Neuronal stem cell (in vitro differentiated cells): ENCODE results near the gene SPATS2L. TPM values are rescaled to one million over a fixed set of nuclear protein-coding genes. Genes with fewer than 3 reads are reported as not detected.

Source experiments
- DNase-seq: peaks from one replicate; pipeline ENCODE4 v3.0.0-alpha.2; 2013; ENCODE audit warnings: low spot score
- H2AFZ ChIP-seq: one replicate; pipeline ENCODE4 v1.6.1; 2013; ENCODE audit warnings: mild to moderate bottlenecking, low read length, inconsistent platforms
- H2AK5ac ChIP-seq: 2 replicates; pipeline ENCODE4 v1.6.1; 2013; ENCODE audit warnings: low read depth, mild to moderate bottlenecking, inconsistent platforms, low read length, moderate library complexity, mixed read lengths
- H2BK120ac ChIP-seq: 2 replicates; pipeline ENCODE4 v1.6.1; 2013; ENCODE audit warnings: low read depth, mild to moderate bottlenecking, inconsistent platforms, low read length, moderate library complexity, mixed read lengths
- H2BK12ac ChIP-seq: one replicate; pipeline ENCODE4 v1.6.1; 2013; ENCODE audit warnings: low read length, inconsistent platforms
- H2BK15ac ChIP-seq: 2 replicates; pipeline ENCODE4 v1.6.1; 2013; ENCODE audit warnings: mild to moderate bottlenecking, low read length, inconsistent platforms, mixed read lengths
- H2BK5ac ChIP-seq: one replicate; pipeline ENCODE4 v1.6.1; 2013; ENCODE audit warnings: inconsistent platforms, mild to moderate bottlenecking, low read length, moderate library complexity
- H3K14ac ChIP-seq: one replicate; pipeline ENCODE4 v1.6.1; 2013; ENCODE audit warnings: low read length, inconsistent platforms
- H3K18ac ChIP-seq: 2 replicates; pipeline ENCODE4 v1.6.1; 2013; ENCODE audit warnings: low read length, inconsistent platforms
- H3K23ac ChIP-seq: 2 replicates; pipeline ENCODE4 v1.6.1; 2013; ENCODE audit warnings: low read depth, mild to moderate bottlenecking, mixed read lengths, low read length, inconsistent platforms; ENCODE audit not compliant: poor library complexity
- H3K27ac ChIP-seq: replicated peaks from 3 replicates; pipeline ENCODE4 v1.5.1; 2013; ENCODE audit warnings: low read length, inconsistent platforms
- H3K27me3 ChIP-seq, 3 experiments: 2 replicates each; pipeline ENCODE4 v1.6.1; 2013; ENCODE audit warnings: low read length in 3 of 3, mild to moderate bottlenecking in 2 of 3, inconsistent platforms in 1 of 3, low read depth in 1 of 3, mixed read lengths in 1 of 3, moderate library complexity in 1 of 3; ENCODE audit not compliant: control insufficient read depth in 3 of 3, insufficient read depth in 3 of 3
- H3K36me3 ChIP-seq, 2 donors: replicated peaks in 1 of 2; 2 replicates each; pipeline ENCODE4 v1.6.1; 2013; ENCODE audit warnings: low read length in 2 of 2; ENCODE audit not compliant: control insufficient read depth in 2 of 2, insufficient read depth in 2 of 2
- H3K4ac ChIP-seq: 2 replicates; pipeline ENCODE4 v1.6.1; 2013; ENCODE audit warnings: inconsistent platforms, mild to moderate bottlenecking, low read length, moderate library complexity
- H3K4me1 ChIP-seq, 2 donors: 1 replicate in 1 of 2; 2 replicates in 1 of 2; pipeline ENCODE4 v1.6.1; 2013; ENCODE audit warnings: low read length in 2 of 2, low read depth in 1 of 2; ENCODE audit not compliant: control insufficient read depth in 2 of 2, insufficient read depth in 1 of 2
- H3K4me2 ChIP-seq: one replicate; pipeline ENCODE4 v1.6.1; 2013; ENCODE audit warnings: mild to moderate bottlenecking, low read length, inconsistent platforms; ENCODE audit not compliant: insufficient read depth, poor library complexity, severe bottlenecking
- H3K4me3 ChIP-seq, 2 donors: 2 replicates each; pipeline ENCODE4 v1.5.1; 2013; ENCODE audit warnings: low read length in 2 of 2, mild to moderate bottlenecking in 2 of 2, inconsistent platforms in 1 of 2, moderate library complexity in 1 of 2
- H3K79me1 ChIP-seq: one replicate; pipeline ENCODE4 v1.6.1; 2013; ENCODE audit warnings: low read depth, mild to moderate bottlenecking, inconsistent platforms, low read length, moderate library complexity
- H3K9ac ChIP-seq: one replicate; pipeline ENCODE4 v1.6.1; 2013; ENCODE audit warnings: mild to moderate bottlenecking, low read depth, low read length, inconsistent platforms; ENCODE audit not compliant: poor library complexity
- H3K9me3 ChIP-seq, 2 donors: replicated peaks in 1 of 2; 2 replicates each; pipeline versions ENCODE3 to v1.6.1; 2013; ENCODE audit warnings: low read length in 2 of 2, mild to moderate bottlenecking in 2 of 2, inconsistent platforms in 1 of 2, low read depth in 1 of 2, mixed read lengths in 1 of 2, moderate library complexity in 1 of 2; ENCODE audit not compliant: control insufficient read depth in 2 of 2, insufficient read depth in 1 of 2
- H4K8ac ChIP-seq: one replicate; pipeline ENCODE4 v1.6.1; 2013; ENCODE audit warnings: low read depth, mild to moderate bottlenecking, inconsistent platforms, low read length, moderate library complexity
- H4K91ac ChIP-seq: one replicate; pipeline ENCODE4 v1.6.1; 2013; ENCODE audit warnings: low read length, low read depth, mild to moderate bottlenecking, inconsistent platforms; ENCODE audit not compliant: poor library complexity
- WGBS, 2 donors: extraction: QIAGEN DNeasy Blood & Tissue Kit; methylation state at CpG; one replicate each; pipeline ENCODE4 v1.1.7; 2013; ENCODE audit warnings: missing lambda C conversion rate in 2 of 2, mixed read lengths in 1 of 2; ENCODE audit not compliant: insufficient read length in 2 of 2, insufficient replicate concordance in 1 of 2; ENCODE audit errors: extremely low coverage in 2 of 2; 5-methylcytosine and 5-hydroxymethylcytosine counted together
- polyA plus RNA-seq, 2 experiments: library from polyadenylated mRNA; stranded (reverse); fragments of 200-250 nt; gene quantifications; one replicate each; pipeline ENCODE4 v1.2.3, GENCODE V29; 2013

SPATS2L gene, protein sequence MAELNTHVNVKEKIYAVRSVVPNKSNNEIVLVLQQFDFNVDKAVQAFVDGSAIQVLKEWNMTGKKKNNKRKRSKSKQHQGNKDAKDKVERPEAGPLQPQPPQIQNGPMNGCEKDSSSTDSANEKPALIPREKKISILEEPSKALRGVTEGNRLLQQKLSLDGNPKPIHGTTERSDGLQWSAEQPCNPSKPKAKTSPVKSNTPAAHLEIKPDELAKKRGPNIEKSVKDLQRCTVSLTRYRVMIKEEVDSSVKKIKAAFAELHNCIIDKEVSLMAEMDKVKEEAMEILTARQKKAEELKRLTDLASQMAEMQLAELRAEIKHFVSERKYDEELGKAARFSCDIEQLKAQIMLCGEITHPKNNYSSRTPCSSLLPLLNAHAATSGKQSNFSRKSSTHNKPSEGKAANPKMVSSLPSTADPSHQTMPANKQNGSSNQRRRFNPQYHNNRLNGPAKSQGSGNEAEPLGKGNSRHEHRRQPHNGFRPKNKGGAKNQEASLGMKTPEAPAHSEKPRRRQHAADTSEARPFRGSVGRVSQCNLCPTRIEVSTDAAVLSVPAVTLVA
- polyA plus RNA-seq (2013, experiment 1 of 2) = 34.9 TPM
- polyA plus RNA-seq (2013, experiment 2 of 2) = 35.6 TPM

DNA sequence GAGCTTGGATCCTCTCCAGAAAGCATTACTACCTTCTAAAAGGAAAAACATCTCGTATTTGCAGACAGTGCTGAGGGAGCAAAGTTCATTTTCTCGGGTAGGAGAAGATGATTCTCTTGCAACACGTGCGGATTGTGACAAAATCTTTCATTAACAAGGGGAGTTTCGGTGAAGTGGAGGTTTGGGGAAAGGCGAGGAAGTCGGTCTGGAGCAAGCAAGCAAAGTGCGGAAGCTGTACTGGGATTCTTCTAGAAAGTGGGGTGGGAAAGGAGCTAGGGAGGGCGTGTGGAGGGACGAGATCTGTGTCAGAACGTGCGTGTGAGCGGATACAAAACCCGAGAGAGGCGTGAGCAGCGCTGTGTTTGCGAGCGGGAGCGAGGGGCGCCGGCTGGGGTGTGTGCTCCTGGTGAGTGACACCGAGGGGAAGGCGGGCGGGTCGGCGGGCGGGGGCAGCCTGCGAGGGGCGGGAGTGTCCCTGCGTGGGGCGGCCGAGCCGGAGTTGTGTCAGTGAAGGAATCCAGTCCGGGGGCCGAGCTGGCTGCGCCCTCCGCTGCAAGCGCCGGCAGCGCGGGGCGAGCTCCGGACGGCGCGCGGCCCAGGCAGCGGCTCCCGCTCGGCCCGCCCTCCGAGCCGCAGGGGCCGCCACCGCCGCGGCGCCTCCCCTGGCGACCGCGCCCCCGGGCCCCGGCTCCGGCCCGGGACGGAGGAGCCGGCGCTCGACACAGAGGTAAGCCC lies at the start of gene SPATS2L:
TSS of gene SPATS2L (plus strand) at position 498 of the 735 bp plus-strand sequence. CDS start 82,552 bp downstream, outside the sequence.
- no peak within 1 kb of the TSS for H3K27ac ChIP-seq
- H2AFZ ChIP-seq = peak within 1 kb of the TSS; percentile 91
- peak within 1 kb of the TSS; percentile 38 for H2AK5ac ChIP-seq
- peak within 1 kb of the TSS; percentile 74 to 95 for H3K4me3 ChIP-seq
- peak within 1 kb of the TSS; percentile 67 for H2BK5ac ChIP-seq
- H3K23ac ChIP-seq = no peak within 1 kb of the TSS
- H3K9ac ChIP-seq = peak within 1 kb of the TSS; percentile 90
- peak within 1 kb of the TSS; percentile 77 for H2BK12ac ChIP-seq
- H3K79me1 ChIP-seq = no peaks in the 10 kb centered on the region
- peaks cover 6 to 23% of the 10 kb centered on the region in 2 donors for H3K4me1 ChIP-seq
- H3K27me3 ChIP-seq = peaks cover 0 to 6% (median 0%) of the 10 kb centered on the region in 3 experiments
- H4K91ac ChIP-seq = no peak within 1 kb of the TSS
- peak within 1 kb of the TSS; percentile 33 for H2BK15ac ChIP-seq
- H3K18ac ChIP-seq = peak within 1 kb of the TSS; percentile 96
- no CpG with 5 or more reads among the region's 69 CpGs for WGBS, 2 donors
- peak; percentile 45 for DNase-seq
- peak within 1 kb of the TSS; percentile 90 for H3K4me2 ChIP-seq
- H3K9me3 ChIP-seq = no peaks in the 10 kb centered on the region
- peak within 1 kb of the TSS; percentile 61 for H2BK120ac ChIP-seq
- peak within 1 kb of the TSS; percentile 59 for H3K14ac ChIP-seq
- no peak within 1 kb of the TSS for H3K4ac ChIP-seq
- peak within 1 kb of the TSS; percentile 55 for H4K8ac ChIP-seq
- no peaks in the 10 kb centered on the region for H3K36me3 ChIP-seq

DNA sequence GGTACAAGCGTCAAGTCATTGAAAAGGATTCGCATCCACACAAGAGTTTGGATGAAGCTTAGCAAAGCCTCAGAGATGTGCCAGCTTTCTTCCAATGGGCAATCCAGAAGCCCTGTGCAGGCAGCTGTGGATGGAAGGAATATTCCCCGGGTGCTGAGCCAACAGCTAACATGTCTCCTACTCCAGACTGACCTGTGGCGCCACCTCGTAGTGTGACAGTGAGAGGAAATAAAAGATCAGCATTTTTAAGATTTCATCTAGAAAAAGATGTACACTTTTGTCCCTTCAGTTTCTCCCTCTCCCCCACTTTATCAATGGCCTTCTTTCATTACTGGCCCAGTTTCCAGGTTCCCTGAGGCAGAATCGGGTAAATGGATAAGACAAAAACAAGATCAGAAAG lies 48.9 kb upstream of the SPATS2L start:
- Histone ChIP-seq H3K79me1 (peaks cover 2% of the 10 kb centered on the region), H3K27me3 (peaks cover 0 to 6% (median 0%) of the 10 kb centered on the region in 3 experiments), H3K36me3 (no peaks in the 10 kb centered on the region), H3K27ac (no peak overlapping the region), H3K4ac (no peak overlapping the region), H2AK5ac (no peak overlapping the region), H2BK15ac (no peak overlapping the region), H3K23ac (no peak overlapping the region), H3K4me2 (no peak overlapping the region), H4K91ac (no peak overlapping the region), H3K14ac (no peak overlapping the region), H3K4me3 (no peak overlapping the region), H2BK120ac (no peak overlapping the region), H2BK12ac (no peak overlapping the region), H3K18ac (no peak overlapping the region), H3K9me3 (peaks cover 0 to under 1% of the 10 kb centered on the region in 2 donors), H4K8ac (no peak overlapping the region), H3K9ac (no peak overlapping the region), H2AFZ (no peak overlapping the region), H3K4me1 (no peaks in the 10 kb centered on the region), H2BK5ac (no peak overlapping the region)
- WGBS, 2 donors = no CpG with 5 or more reads among the region's 6 CpGs
- no peak for DNase-seq

DNA sequence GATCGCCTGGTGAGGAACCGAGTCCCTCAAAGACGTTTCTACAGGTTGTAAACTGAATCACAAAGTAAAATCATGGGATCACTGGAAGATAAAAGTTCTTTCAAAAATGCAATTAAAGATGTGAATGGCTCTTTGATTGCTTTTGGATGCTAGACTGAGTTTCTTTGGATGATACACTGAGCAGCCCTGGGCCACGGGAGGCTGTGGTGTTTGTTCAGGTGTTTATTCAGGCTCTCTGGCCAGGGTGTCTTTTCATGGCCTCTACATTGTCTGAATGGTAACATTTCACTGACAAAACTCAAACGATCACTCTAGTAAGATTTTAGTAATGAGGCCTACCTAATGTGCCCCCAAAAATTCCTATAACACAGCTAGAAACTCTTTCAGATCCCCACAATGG lies 48.4 kb upstream of the SPATS2L start:
- no peak overlapping the region for H2AFZ ChIP-seq
- no peak for DNase-seq
- H2BK12ac ChIP-seq = no peak overlapping the region
- no peak overlapping the region for H2BK15ac ChIP-seq
- no peak overlapping the region for H3K14ac ChIP-seq
- H3K4ac ChIP-seq = no peak overlapping the region
- H4K91ac ChIP-seq = no peak overlapping the region
- no peak overlapping the region for H3K4me2 ChIP-seq
- no peak overlapping the region for H3K9ac ChIP-seq
- no peak overlapping the region for H3K18ac ChIP-seq
- H2BK5ac ChIP-seq = no peak overlapping the region
- no peak overlapping the region for H3K27ac ChIP-seq
- H3K79me1 ChIP-seq = peaks cover 2% of the 10 kb centered on the region
- H4K8ac ChIP-seq = no peak overlapping the region
- WGBS, 2 donors = no CpG with 5 or more reads among the region's 5 CpGs
- no peak overlapping the region for H3K23ac ChIP-seq
- H3K36me3 ChIP-seq = no peaks in the 10 kb centered on the region
- H3K27me3 ChIP-seq = peaks cover 0 to 6% (median 0%) of the 10 kb centered on the region in 3 experiments
- H2AK5ac ChIP-seq = no peak overlapping the region
- H3K9me3 ChIP-seq = peaks cover 0 to 2% of the 10 kb centered on the region in 2 donors
- no peaks in the 10 kb centered on the region for H3K4me1 ChIP-seq
- H3K4me3 ChIP-seq = no peak overlapping the region
- H2BK120ac ChIP-seq = no peak overlapping the region
